A673 (cell line): Measurements from ENCODE around the gene MYOF. TPM values are rescaled to one million over a fixed set of nuclear protein-coding genes. Genes with fewer than 3 reads are reported as not detected.

ENCODE experiments used
- BruUV-seq: library from RNA; stranded (reverse); fragments of 400-500 nt; replicated peaks from 2 replicates; lab custom pipeline; 2021; lab: Mats Ljungman, UMichigan
- CTCF ChIA-PET: fragments of 300-600 bp; sonication (Branson Sonifier 250); formaldehyde crosslinking; loops from one replicate; lab custom pipeline; 2022; ENCODE audit warnings: antibody characterized with exemption; lab: Charles Lee
- POLR2A ChIA-PET: fragments of 300-600 bp; sonication (Branson Sonifier 250); formaldehyde crosslinking; loops from one replicate; lab custom pipeline; 2022; ENCODE audit warnings: antibody characterized with exemption; ENCODE audit not compliant: low non-redundant PET; lab: Charles Lee
- DNase-seq: peaks from one replicate; pipeline ENCODE4 v3.0.0-alpha.2; 2015; ENCODE audit warnings: low spot score
- H3K27ac ChIP-seq: fragments of 200-600 bp; sonication (generic); 2 replicates; pipeline ENCODE4 v1.5.1; 2016; ENCODE audit warnings: mixed run types, low read depth, mild to moderate bottlenecking, mixed read lengths, antibody characterized with exemption, low read length; ENCODE audit not compliant: poor library complexity, severe bottlenecking
- H3K27me3 ChIP-seq: fragments of 200-600 bp; sonication (generic); replicated peaks from 2 replicates; pipeline ENCODE4 v1.6.1; 2017; ENCODE audit warnings: mixed run types, low read depth, mild to moderate bottlenecking, mixed read lengths, antibody characterized with exemption, low read length; ENCODE audit not compliant: insufficient read depth, poor library complexity
- H3K36me3 ChIP-seq: fragments of 200-600 bp; sonication (generic); 2 replicates; pipeline ENCODE4 v1.6.1; 2016; ENCODE audit warnings: mixed run types, mild to moderate bottlenecking, mixed read lengths, antibody characterized with exemption, low read length; ENCODE audit not compliant: insufficient read depth, poor library complexity, severe bottlenecking
- H3K4me1 ChIP-seq: fragments of 200-600 bp; sonication (generic); 2 replicates; pipeline ENCODE4 v1.6.1; 2017; ENCODE audit warnings: mixed run types, mild to moderate bottlenecking, mixed read lengths, antibody characterized with exemption, low read length; ENCODE audit not compliant: insufficient read depth, poor library complexity, severe bottlenecking
- H3K4me3 ChIP-seq: fragments of 200-600 bp; sonication (generic); 2 replicates; pipeline ENCODE4 v1.5.1; 2016; ENCODE audit warnings: low read depth, mixed run types, mild to moderate bottlenecking, mixed read lengths, low read length; ENCODE audit not compliant: poor library complexity, severe bottlenecking
- H3K9me3 ChIP-seq: fragments of 200-600 bp; sonication (generic); 2 replicates; pipeline ENCODE4 v1.6.1; 2016; ENCODE audit warnings: mixed run types, low read depth, mild to moderate bottlenecking, mixed read lengths, antibody characterized with exemption, low read length; ENCODE audit not compliant: poor library complexity, severe bottlenecking
- EZH2 ChIP-seq: fragments of 200-600 bp; sonication (generic); IDR thresholded peaks from 2 replicates; pipeline ENCODE4 v1.6.1; 2017; ENCODE audit warnings: borderline replicate concordance, low read depth, mild to moderate bottlenecking, mixed read lengths, antibody characterized with exemption, low read length; ENCODE audit not compliant: poor library complexity, severe bottlenecking
- intact Hi-C: fragments of 100-400 bp; cut with micrococcal nuclease; formaldehyde crosslinking; loops from one replicate; pipeline ENCODE4 v1.10.0; 2022; ENCODE audit not compliant: unreplicated experiment
- total RNA-seq: library from RNA; stranded (reverse); gene quantifications from 2 replicates; pipeline ENCODE4 v1.2.3, GENCODE V29; 2021
- TF ChIP-seq, protein P1 (sequence below): fragments of 300-800, 200-600 bp; sonication (generic); conservative IDR thresholded peaks from 2 replicates; pipeline ENCODE4 v1.5.1; 2017; ENCODE audit warnings: low read depth, mild to moderate bottlenecking, antibody characterized with exemption, low read length, moderate library complexity, mixed read lengths

The MYOF gene
- total RNA-seq, 1 experiment from 2014 or later, result 24.2 TPM

DNA sequence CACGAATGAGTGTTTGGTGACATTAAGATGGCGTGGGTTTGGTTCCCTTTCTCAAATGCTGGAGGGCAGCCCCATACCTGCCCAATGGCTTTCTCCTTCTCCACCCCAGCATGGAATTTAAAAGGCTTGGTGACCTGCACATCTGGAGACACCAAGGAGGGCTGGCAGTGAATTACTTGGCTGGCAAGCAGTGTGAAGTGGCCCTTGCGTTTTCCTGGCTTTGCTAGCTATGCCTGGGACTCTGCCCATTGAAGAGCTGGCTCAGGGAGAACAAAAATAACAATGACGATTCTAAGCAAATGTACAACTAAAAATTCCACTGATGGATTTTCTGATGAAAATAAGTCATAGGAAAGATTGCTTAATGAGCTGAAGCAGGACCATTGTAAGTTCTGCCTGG, 204.8 kb downstream of the MYOF start:
- BruUV-seq, result no TSS peak
- no peak overlapping the region for H3K27ac ChIP-seq
- no peaks in the 10 kb centered on the region for H3K36me3 ChIP-seq
- DNase-seq, result no peak
- TF ChIP-seq, protein P1, sequence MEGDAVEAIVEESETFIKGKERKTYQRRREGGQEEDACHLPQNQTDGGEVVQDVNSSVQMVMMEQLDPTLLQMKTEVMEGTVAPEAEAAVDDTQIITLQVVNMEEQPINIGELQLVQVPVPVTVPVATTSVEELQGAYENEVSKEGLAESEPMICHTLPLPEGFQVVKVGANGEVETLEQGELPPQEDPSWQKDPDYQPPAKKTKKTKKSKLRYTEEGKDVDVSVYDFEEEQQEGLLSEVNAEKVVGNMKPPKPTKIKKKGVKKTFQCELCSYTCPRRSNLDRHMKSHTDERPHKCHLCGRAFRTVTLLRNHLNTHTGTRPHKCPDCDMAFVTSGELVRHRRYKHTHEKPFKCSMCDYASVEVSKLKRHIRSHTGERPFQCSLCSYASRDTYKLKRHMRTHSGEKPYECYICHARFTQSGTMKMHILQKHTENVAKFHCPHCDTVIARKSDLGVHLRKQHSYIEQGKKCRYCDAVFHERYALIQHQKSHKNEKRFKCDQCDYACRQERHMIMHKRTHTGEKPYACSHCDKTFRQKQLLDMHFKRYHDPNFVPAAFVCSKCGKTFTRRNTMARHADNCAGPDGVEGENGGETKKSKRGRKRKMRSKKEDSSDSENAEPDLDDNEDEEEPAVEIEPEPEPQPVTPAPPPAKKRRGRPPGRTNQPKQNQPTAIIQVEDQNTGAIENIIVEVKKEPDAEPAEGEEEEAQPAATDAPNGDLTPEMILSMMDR, result no peak
- no peak for TF ChIP-seq EZH2
- H3K4me1 ChIP-seq, result no peaks in the 10 kb centered on the region
- ChIA-PET POLR2A (no interaction called here), CTCF (no interaction called here)
- H3K9me3 ChIP-seq, result no peaks in the 10 kb centered on the region
- H3K27me3 ChIP-seq, result no peaks in the 10 kb centered on the region
- intact Hi-C loops, result no loop called here
- H3K4me3 ChIP-seq, result no peak overlapping the region

DNA sequence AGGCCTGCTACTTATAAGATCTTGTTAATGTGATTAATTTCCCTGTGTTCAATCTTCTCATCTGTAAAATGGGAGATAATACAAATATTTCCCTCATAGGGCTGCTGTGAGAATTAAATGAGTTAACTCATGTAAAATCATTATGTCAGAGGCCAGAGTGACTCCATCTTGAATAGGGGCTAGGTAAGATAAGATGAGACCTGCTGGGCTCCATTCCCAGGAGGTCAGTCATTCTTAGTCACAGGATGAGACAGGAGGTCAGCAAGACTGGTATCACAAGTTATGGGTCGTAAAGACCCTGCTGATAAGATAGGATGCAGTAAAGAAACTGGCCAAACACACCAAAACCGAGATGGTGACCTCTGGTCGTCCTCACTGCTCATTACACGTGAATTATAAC, 207.7 kb downstream of the MYOF start:
- no peak for DNase-seq
- Histone ChIP-seq H3K27ac (no peak overlapping the region), H3K27me3 (no peaks in the 10 kb centered on the region), H3K36me3 (no peaks in the 10 kb centered on the region), H3K9me3 (no peaks in the 10 kb centered on the region), H3K4me1 (no peaks in the 10 kb centered on the region), H3K4me3 (no peak overlapping the region)
- POLR2A ChIA-PET, result no interaction called here
- TF ChIP-seq, protein P1, result no peak
- TF ChIP-seq EZH2, result no peak
- CTCF ChIA-PET, result no interaction called here
- intact Hi-C loops, result no loop called here
- no TSS peak for BruUV-seq

DNA sequence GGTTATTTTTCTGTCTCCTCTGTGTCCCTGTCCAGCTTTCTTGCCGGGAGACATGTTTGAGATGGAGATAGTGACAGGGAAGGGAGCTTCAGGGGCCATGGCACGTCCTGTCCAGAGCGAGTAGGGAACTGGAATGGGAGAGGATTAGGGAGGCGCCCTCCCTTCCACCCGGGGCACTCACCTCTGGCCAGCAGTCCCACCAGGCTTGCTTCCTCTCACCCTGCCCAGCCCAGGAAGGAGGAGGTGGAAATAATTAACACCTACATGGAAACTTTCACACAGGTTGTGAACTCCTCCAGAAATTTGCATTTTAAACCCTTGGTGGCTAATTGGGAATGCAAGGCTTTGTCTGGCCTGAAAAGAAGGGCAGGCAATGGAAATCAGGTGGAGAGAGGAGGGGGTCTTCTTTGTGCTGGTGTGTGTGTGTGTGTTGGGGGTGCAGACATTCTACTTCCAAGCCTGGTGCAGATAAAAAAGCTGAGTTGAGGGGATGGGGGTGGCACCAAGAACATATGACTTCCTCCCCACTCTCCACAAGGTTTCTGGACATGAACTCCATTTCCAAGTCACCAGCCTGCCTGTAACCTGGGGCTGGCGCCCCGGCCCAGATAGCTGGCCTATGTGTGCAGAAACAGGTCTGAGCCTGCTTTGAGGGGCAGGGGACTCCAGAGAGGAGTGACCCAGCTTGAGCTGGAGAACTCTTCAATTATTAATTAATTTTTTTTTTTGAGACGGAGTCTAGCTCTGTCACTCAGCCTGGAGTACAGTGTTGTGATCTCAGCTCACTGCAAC, 209.1 kb downstream of the MYOF start:
- TF ChIP-seq, protein P1, result no peak
- TF ChIP-seq EZH2, result no peak
- ChIA-PET POLR2A (no interaction called here), CTCF (no interaction called here)

More for the DNA sequence above, 209.1 kb downstream of the MYOF start:
- Histone ChIP-seq H3K27ac (no peak overlapping the region), H3K4me1 (no peaks in the 10 kb centered on the region), H3K4me3 (no peak overlapping the region), H3K27me3 (no peaks in the 10 kb centered on the region), H3K9me3 (no peaks in the 10 kb centered on the region), H3K36me3 (no peaks in the 10 kb centered on the region)
- no TSS peak for BruUV-seq
- intact Hi-C loops, result no loop called here
- no peak for DNase-seq
